ENCODE data around the gene NXNL1.

DNA sequence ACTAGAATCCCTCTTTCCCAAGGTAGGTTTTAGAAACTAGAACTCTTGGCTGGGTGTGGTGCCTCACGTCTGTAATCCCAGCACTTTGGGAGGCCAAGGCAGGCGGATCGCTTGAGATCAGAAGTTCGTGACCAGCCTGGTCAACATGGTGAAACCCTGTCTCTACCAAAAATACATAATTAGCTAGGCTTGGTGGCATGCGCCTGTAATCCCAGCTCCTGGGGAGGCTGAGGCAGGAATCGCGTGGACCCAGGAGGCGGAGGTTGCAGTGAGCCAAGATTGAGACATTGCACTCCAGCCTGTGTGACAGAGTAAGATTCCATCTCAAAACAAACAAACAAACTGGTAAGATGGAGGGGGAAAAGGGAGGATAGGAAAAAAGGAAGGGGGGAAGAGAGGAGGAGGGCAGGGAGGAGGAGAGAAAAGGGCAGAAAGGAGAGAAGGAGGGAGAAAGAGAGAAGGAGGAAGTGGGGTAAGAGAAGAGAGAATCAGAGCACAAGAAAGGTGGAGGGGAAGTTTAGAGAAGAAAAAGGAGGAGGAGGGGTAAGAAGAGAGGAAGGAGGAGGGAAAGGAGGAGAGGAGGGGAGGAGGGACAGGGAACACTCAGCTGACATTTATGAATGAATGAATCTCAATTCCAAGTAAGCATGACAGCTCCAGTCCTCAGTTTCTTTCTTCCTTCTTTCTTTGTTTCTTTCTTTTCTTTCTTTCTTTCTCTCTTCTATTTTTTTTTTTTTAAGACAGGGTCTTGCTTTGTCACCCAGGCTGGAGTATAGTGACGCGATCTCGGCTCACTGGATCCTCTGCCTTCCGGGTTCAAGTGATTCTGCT is 7.0 kb upstream of the NXNL1 start:
- TF ChIP-seq, protein P1, sequence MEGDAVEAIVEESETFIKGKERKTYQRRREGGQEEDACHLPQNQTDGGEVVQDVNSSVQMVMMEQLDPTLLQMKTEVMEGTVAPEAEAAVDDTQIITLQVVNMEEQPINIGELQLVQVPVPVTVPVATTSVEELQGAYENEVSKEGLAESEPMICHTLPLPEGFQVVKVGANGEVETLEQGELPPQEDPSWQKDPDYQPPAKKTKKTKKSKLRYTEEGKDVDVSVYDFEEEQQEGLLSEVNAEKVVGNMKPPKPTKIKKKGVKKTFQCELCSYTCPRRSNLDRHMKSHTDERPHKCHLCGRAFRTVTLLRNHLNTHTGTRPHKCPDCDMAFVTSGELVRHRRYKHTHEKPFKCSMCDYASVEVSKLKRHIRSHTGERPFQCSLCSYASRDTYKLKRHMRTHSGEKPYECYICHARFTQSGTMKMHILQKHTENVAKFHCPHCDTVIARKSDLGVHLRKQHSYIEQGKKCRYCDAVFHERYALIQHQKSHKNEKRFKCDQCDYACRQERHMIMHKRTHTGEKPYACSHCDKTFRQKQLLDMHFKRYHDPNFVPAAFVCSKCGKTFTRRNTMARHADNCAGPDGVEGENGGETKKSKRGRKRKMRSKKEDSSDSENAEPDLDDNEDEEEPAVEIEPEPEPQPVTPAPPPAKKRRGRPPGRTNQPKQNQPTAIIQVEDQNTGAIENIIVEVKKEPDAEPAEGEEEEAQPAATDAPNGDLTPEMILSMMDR (conservative IDR thresholded peaks at IDR 0.05 in 1 of 2, IDR thresholded peaks at IDR 0.05 in 1 of 2; ENCODE audit: low read depth in 1 of 2, low read length in 2 of 2): no peak
- TF ChIP-seq EZH2 (IDR thresholded peaks at IDR 0.05; ENCODE audit: low read length, missing control alignments): no peak

Measured in fibroblast of lung (primary cell).